ENCODE data around the gene UNC5B. TPM values are rescaled to one million over a fixed set of nuclear protein-coding genes. Genes with fewer than 3 reads are reported as not detected.

Gene UNC5B
- total RNA-seq, 1 donor = 135 TPM

- H3K79me2 ChIP-seq (ENCODE audit: insufficient read depth, low read length) = no peaks in the 10 kb centered on the region
- no peaks in the 10 kb centered on the region for H3K9me3 ChIP-seq (ENCODE audit: low read depth, low read length)
- H3K36me3 ChIP-seq (ENCODE audit: insufficient read depth, low read length) = no peaks in the 10 kb centered on the region
- TF ChIP-seq, protein P1, sequence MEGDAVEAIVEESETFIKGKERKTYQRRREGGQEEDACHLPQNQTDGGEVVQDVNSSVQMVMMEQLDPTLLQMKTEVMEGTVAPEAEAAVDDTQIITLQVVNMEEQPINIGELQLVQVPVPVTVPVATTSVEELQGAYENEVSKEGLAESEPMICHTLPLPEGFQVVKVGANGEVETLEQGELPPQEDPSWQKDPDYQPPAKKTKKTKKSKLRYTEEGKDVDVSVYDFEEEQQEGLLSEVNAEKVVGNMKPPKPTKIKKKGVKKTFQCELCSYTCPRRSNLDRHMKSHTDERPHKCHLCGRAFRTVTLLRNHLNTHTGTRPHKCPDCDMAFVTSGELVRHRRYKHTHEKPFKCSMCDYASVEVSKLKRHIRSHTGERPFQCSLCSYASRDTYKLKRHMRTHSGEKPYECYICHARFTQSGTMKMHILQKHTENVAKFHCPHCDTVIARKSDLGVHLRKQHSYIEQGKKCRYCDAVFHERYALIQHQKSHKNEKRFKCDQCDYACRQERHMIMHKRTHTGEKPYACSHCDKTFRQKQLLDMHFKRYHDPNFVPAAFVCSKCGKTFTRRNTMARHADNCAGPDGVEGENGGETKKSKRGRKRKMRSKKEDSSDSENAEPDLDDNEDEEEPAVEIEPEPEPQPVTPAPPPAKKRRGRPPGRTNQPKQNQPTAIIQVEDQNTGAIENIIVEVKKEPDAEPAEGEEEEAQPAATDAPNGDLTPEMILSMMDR (IDR thresholded peaks at IDR 0.05; ENCODE audit: extremely low read depth, low read depth, low read length) = no peak
- no peak overlapping the region for H3K27ac ChIP-seq (ENCODE audit: low read depth, low read length)
- DNase-seq (ENCODE audit: insufficient read length, low spot score, missing footprints) = no peak
- H3K27me3 ChIP-seq (ENCODE audit: insufficient read depth, low read length) = peaks cover 42% of the 10 kb centered on the region
- no peak overlapping the region for H3K4me2 ChIP-seq (ENCODE audit: insufficient read depth, low read length)
- no peak overlapping the region for H3K4me3 ChIP-seq (ENCODE audit: insufficient read depth, low read length)
- no peak overlapping the region for H2AFZ ChIP-seq (ENCODE audit: low read length)
- H4K20me1 ChIP-seq (ENCODE audit: insufficient read depth, low read length) = no peaks in the 10 kb centered on the region
- H3K4me1 ChIP-seq (ENCODE audit: insufficient read depth, low read length) = no peaks in the 10 kb centered on the region
Measured at GRCh38 chr10:71178880-71179279, 33.5 kb upstream of the UNC5B start.

GRCh38 chr10:71179382-71179781, 33.0 kb upstream of the UNC5B start:
- TF ChIP-seq, protein P1 (IDR thresholded peaks at IDR 0.05; ENCODE audit: extremely low read depth, low read depth, low read length) = no peak
- Histone ChIP-seq H2AFZ (ENCODE audit: low read length) (no peak overlapping the region), H3K27ac (ENCODE audit: low read depth, low read length) (no peak overlapping the region), H3K36me3 (ENCODE audit: insufficient read depth, low read length) (no peaks in the 10 kb centered on the region), H3K4me1 (ENCODE audit: insufficient read depth, low read length) (no peaks in the 10 kb centered on the region), H3K4me3 (ENCODE audit: insufficient read depth, low read length) (no peak overlapping the region), H4K20me1 (ENCODE audit: insufficient read depth, low read length) (no peaks in the 10 kb centered on the region), H3K9me3 (ENCODE audit: low read depth, low read length) (no peaks in the 10 kb centered on the region), H3K4me2 (ENCODE audit: insufficient read depth, low read length) (no peak overlapping the region), H3K27me3 (ENCODE audit: insufficient read depth, low read length) (peaks cover 41% of the 10 kb centered on the region), H3K79me2 (ENCODE audit: insufficient read depth, low read length) (no peaks in the 10 kb centered on the region)
- no peak for DNase-seq (ENCODE audit: insufficient read length, low spot score, missing footprints)

DNA sequence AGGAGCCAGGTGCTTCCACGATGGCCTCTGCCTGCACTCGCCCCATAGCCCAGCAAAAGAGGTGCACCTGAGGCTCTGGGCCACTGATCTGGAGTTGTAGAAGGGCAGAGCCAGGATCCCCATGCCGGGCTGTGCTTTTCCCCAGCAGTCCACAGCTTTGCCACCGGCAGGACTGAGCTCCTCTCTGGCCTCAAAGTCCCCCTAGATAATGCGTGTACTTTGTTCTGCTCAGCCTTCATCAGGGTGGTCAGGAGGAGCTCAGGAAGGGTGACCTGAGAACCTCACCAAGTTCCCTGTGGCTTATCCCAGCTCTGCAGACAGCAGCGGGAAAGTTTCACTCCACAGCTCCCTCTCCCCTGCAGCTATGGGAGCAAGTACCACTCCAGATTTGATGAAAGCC, 27.9 kb upstream of the UNC5B start:
- H3K36me3 ChIP-seq (ENCODE audit: insufficient read depth, low read length) = no peaks in the 10 kb centered on the region
- peaks cover 32% of the 10 kb centered on the region for H3K27me3 ChIP-seq (ENCODE audit: insufficient read depth, low read length)
- H3K4me1 ChIP-seq (ENCODE audit: insufficient read depth, low read length) = no peaks in the 10 kb centered on the region
- no peaks in the 10 kb centered on the region for H3K79me2 ChIP-seq (ENCODE audit: insufficient read depth, low read length)
- H3K4me3 ChIP-seq (ENCODE audit: insufficient read depth, low read length) = no peak overlapping the region
- H3K9me3 ChIP-seq (ENCODE audit: low read depth, low read length) = no peaks in the 10 kb centered on the region
- no peak overlapping the region for H3K4me2 ChIP-seq (ENCODE audit: insufficient read depth, low read length)
- no peak overlapping the region for H3K27ac ChIP-seq (ENCODE audit: low read depth, low read length)
- no peak for DNase-seq (ENCODE audit: insufficient read length, low spot score, missing footprints)
- no peaks in the 10 kb centered on the region for H4K20me1 ChIP-seq (ENCODE audit: insufficient read depth, low read length)
- no peak overlapping the region for H2AFZ ChIP-seq (ENCODE audit: low read length)
- TF ChIP-seq, protein P1 (IDR thresholded peaks at IDR 0.05; ENCODE audit: extremely low read depth, low read depth, low read length) = no peak

DNA sequence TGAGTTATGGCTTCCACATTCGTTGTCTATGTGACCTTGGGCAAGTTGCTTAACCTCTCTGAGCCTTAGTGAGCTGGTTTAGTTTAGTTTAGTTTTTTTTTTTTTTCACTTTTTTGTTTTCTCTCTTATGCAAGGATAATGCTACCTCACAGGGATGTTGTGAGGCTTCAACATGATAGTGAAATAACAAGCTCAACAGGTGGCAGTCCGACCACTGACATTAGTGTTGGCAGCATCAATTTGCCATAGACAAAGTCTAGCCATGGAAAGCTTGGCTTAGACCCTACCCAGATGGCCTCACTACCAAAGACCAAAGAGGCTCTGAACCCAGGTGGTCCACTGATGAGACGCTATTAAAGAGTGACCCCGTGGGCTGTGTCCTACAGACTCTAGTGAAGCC, 27.2 kb upstream of the UNC5B start:
- no peak overlapping the region for H3K4me3 ChIP-seq (ENCODE audit: insufficient read depth, low read length)
- H3K4me1 ChIP-seq (ENCODE audit: insufficient read depth, low read length) = no peaks in the 10 kb centered on the region
- H2AFZ ChIP-seq (ENCODE audit: low read length) = no peak overlapping the region
- no peaks in the 10 kb centered on the region for H4K20me1 ChIP-seq (ENCODE audit: insufficient read depth, low read length)
- no peaks in the 10 kb centered on the region for H3K79me2 ChIP-seq (ENCODE audit: insufficient read depth, low read length)
- no peak overlapping the region for H3K4me2 ChIP-seq (ENCODE audit: insufficient read depth, low read length)
- H3K27ac ChIP-seq (ENCODE audit: low read depth, low read length) = no peak overlapping the region
- no peak for DNase-seq (ENCODE audit: insufficient read length, low spot score, missing footprints)
- TF ChIP-seq, protein P1 (IDR thresholded peaks at IDR 0.05; ENCODE audit: extremely low read depth, low read depth, low read length) = no peak
- H3K36me3 ChIP-seq (ENCODE audit: insufficient read depth, low read length) = no peaks in the 10 kb centered on the region
- H3K9me3 ChIP-seq (ENCODE audit: low read depth, low read length) = no peaks in the 10 kb centered on the region
- H3K27me3 ChIP-seq (ENCODE audit: insufficient read depth, low read length) = peaks cover 32% of the 10 kb centered on the region
